ENCODE data around the gene ASAP2. TPM values are rescaled to one million over a fixed set of nuclear protein-coding genes. Genes with fewer than 3 reads are reported as not detected.
A peak's percentile ranks its signal among the peaks of the same experiment; 100 is the strongest.

ASAP2 gene
- total RNA-seq, 1 donor from 2014 or later = 49.6 TPM

- TF ChIP-seq CTCF (IDR thresholded peaks at IDR 0.05; ENCODE audit: partially characterized antibody, unreplicated experiment) = no peak
- Mint-ChIP-seq H3K4me1 (ENCODE audit: low read depth, unreplicated experiment) (peaks cover 62% of the 10 kb centered on the region), H3K27me3 (ENCODE audit: unreplicated experiment) (peaks cover 12% of the 10 kb centered on the region), H3K27ac (ENCODE audit: unreplicated experiment) (peak overlapping the region; percentile 83), H3K36me3 (ENCODE audit: unreplicated experiment) (no peaks in the 10 kb centered on the region), H3K9me3 (ENCODE audit: unreplicated experiment) (peaks cover 16% of the 10 kb centered on the region), H3K4me3 (ENCODE audit: unreplicated experiment) (peak overlapping the region; percentile 22)
- peak; percentile 71 for DNase-seq
Observed at GRCh38 chr2:9247177-9247576, 40.6 kb downstream of the ASAP2 start.

DNA sequence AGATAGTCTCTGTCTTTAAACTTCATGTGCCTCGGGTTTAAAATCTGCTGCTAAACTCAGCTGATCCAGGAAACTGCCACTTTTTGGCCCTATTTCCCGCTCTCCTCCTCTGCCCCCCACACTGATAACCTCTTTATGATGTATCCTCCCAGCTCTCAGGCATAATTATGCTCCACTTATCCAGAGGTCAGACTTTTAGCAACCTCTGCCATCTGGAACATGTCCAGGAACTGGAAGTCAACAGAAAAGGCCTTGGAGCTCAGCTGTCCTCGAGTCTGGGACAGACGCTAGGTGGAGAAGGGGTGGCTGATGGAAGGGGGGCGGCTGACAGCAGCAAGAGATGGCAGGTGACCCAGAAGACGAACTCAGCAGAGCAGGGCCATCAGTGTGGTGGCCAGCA is 41.2 kb downstream of the ASAP2 start:
- no peak for TF ChIP-seq CTCF (IDR thresholded peaks at IDR 0.05; ENCODE audit: partially characterized antibody, unreplicated experiment)
- Mint-ChIP-seq H3K36me3 (ENCODE audit: unreplicated experiment) (no peaks in the 10 kb centered on the region), H3K27me3 (ENCODE audit: unreplicated experiment) (peaks cover 12% of the 10 kb centered on the region), H3K4me3 (ENCODE audit: unreplicated experiment) (peak overlapping the region; percentile 33), H3K4me1 (ENCODE audit: low read depth, unreplicated experiment) (peaks cover 62% of the 10 kb centered on the region), H3K27ac (ENCODE audit: unreplicated experiment) (peak overlapping the region; percentile 72), H3K9me3 (ENCODE audit: unreplicated experiment) (peaks cover 17% of the 10 kb centered on the region)
- DNase-seq = no peak

- peak overlapping the region; percentile 47 for H3K4me3 Mint-ChIP-seq (ENCODE audit: unreplicated experiment)
- H3K27ac Mint-ChIP-seq (ENCODE audit: unreplicated experiment) = peak overlapping the region; percentile 72
- DNase-seq = no peak
- no peaks in the 10 kb centered on the region for H3K36me3 Mint-ChIP-seq (ENCODE audit: unreplicated experiment)
- TF ChIP-seq CTCF (IDR thresholded peaks at IDR 0.05; ENCODE audit: partially characterized antibody, unreplicated experiment) = no peak
- H3K4me1 Mint-ChIP-seq (ENCODE audit: low read depth, unreplicated experiment) = peaks cover 62% of the 10 kb centered on the region
- H3K9me3 Mint-ChIP-seq (ENCODE audit: unreplicated experiment) = peaks cover 17% of the 10 kb centered on the region
- peaks cover 12% of the 10 kb centered on the region for H3K27me3 Mint-ChIP-seq (ENCODE audit: unreplicated experiment)
Observed at GRCh38 chr2:9248363-9248762, 41.8 kb downstream of the ASAP2 start.

DNA sequence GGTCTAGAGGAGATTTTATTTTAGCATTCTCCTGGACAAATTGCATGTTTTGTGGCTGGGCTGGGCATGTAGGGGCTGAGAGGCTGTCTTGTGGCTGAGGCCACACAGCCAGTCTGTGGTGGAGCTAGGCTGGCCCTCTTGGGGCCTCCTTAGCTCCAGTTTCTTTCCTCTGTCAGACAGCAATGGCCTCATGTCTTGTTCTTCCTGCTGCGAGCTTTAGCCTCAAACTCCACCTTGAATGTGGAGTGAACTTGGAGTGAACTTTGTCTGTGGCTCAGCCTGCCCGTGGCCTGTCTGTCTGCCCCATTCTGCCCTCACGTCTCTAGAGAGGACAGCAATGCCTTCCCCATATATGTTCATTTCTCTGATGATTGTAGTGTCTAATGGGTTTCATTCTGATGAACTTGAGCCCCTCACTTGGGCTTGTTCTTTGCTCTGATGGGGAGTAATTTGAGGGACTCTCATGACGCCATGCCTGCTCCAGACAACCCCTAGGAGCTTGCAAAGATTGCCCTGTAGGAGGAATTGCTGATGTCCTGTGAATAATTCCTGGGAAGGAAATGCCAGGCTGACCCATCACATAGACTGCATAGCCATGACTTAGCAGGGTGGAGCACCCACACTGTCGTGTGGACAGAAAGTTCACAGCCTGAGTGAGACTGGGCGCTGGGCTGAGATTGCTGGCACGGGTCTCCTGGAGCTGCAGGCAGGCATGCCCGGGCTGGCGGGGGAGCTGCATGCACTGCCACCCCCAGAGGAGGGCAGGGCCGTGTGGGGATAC is 42.6 kb downstream of the ASAP2 start:
- TF ChIP-seq CTCF (IDR thresholded peaks at IDR 0.05; ENCODE audit: partially characterized antibody, unreplicated experiment) = no peak
- peaks cover 14% of the 10 kb centered on the region for H3K27me3 Mint-ChIP-seq (ENCODE audit: unreplicated experiment)
- no peak for DNase-seq
- peak overlapping the region; percentile 60 for H3K27ac Mint-ChIP-seq (ENCODE audit: unreplicated experiment)
- H3K4me1 Mint-ChIP-seq (ENCODE audit: low read depth, unreplicated experiment) = peaks cover 63% of the 10 kb centered on the region
- H3K4me3 Mint-ChIP-seq (ENCODE audit: unreplicated experiment) = peak overlapping the region; percentile 47
- no peaks in the 10 kb centered on the region for H3K36me3 Mint-ChIP-seq (ENCODE audit: unreplicated experiment)
- peaks cover 17% of the 10 kb centered on the region for H3K9me3 Mint-ChIP-seq (ENCODE audit: unreplicated experiment)

- no peak for DNase-seq
- H3K36me3 Mint-ChIP-seq (ENCODE audit: unreplicated experiment) = no peaks in the 10 kb centered on the region
- peak overlapping the region; percentile 30 for H3K27ac Mint-ChIP-seq (ENCODE audit: unreplicated experiment)
- H3K9me3 Mint-ChIP-seq (ENCODE audit: unreplicated experiment) = peaks cover 17% of the 10 kb centered on the region
- no peak for TF ChIP-seq CTCF (IDR thresholded peaks at IDR 0.05; ENCODE audit: partially characterized antibody, unreplicated experiment)
- peaks cover 61% of the 10 kb centered on the region for H3K4me1 Mint-ChIP-seq (ENCODE audit: low read depth, unreplicated experiment)
- H3K4me3 Mint-ChIP-seq (ENCODE audit: unreplicated experiment) = no peak overlapping the region
- H3K27me3 Mint-ChIP-seq (ENCODE audit: unreplicated experiment) = peaks cover 14% of the 10 kb centered on the region
Observed at GRCh38 chr2:9250091-9250490, 43.5 kb downstream of the ASAP2 start.
